Endothelial cell of umbilical vein (primary cell): ENCODE results near the gene RGS12. TPM values are rescaled to one million over a fixed set of nuclear protein-coding genes. Genes with fewer than 3 reads are reported as not detected.

Experiments
- BruUV-seq: library from RNA; stranded (reverse); fragments of 400-500 nt; replicated peaks from 2 replicates; lab custom pipeline; 2021; lab: Mats Ljungman, UMichigan
- CTCF ChIA-PET: fragments of 300-600, 350-600 bp; sonication (Branson Sonifier 250); formaldehyde crosslinking; loops from one replicate; lab custom pipeline; 2021; ENCODE audit warnings: antibody characterized with exemption, inconsistent platforms; lab: Charles Lee
- POLR2A ChIA-PET: fragments of 300-600, 350-600 bp; sonication (Branson Sonifier 250); formaldehyde crosslinking; loops from one replicate; lab custom pipeline; 2021; ENCODE audit warnings: antibody characterized with exemption, inconsistent platforms; lab: Charles Lee
- DNase-seq: peaks from one replicate; pipeline ENCODE4 v3.0.0-alpha.2; 2011; ENCODE audit warnings: low read depth, low spot score
- FAIRE-seq: peaks from 2 replicates; lab custom pipeline; 2011; peaks lifted over from hg19 to GRCh38; lab: Jason Lieb, UNC
- H2AFZ ChIP-seq: 2 replicates; pipeline ENCODE4 v1.6.0; 2012; ENCODE audit warnings: low read depth, low read length, control low read depth, inconsistent platforms
- H3K27ac ChIP-seq: 2 replicates; pipeline ENCODE4 v1.5.1; 2011; ENCODE audit warnings: low read depth, mild to moderate bottlenecking, control low read depth, low read length, moderate library complexity; ENCODE audit not compliant: insufficient read depth
- H3K27me3 ChIP-seq, 2 experiments: 2 replicates each; pipeline versions ENCODE4 v1.6.0 to v1.6.1; 2011; ENCODE audit warnings: low read length in 2 of 2, mixed read lengths in 1 of 2; ENCODE audit not compliant: control insufficient read depth in 2 of 2, insufficient read depth in 2 of 2
- H3K36me3 ChIP-seq, 2 experiments: 2 replicates in 1 of 2; 3 replicates in 1 of 2; pipeline ENCODE4 v1.5.1; 2011; ENCODE audit warnings: low read length in 2 of 2, mild to moderate bottlenecking in 1 of 2, moderate library complexity in 1 of 2; ENCODE audit not compliant: control insufficient read depth in 2 of 2, insufficient read depth in 2 of 2; ENCODE audit errors: extremely low read depth in 1 of 2
- H3K4me1 ChIP-seq: 3 replicates; pipeline ENCODE4 v1.5.1; 2011; ENCODE audit warnings: mild to moderate bottlenecking, low read length; ENCODE audit not compliant: control insufficient read depth, insufficient read depth; ENCODE audit errors: extremely low read depth
- H3K4me2 ChIP-seq: 2 replicates; pipeline ENCODE4 v1.6.1; 2011; ENCODE audit warnings: low read length, control low read depth, mixed read lengths; ENCODE audit not compliant: insufficient read depth
- H3K4me3 ChIP-seq, 3 experiments: fragments of 200-600 bp in 1 of 3; sonication (generic), shearing (Covaris generic) in 1 of 3; replicated peaks in 1 of 3; 2 replicates each; pipeline ENCODE4 v1.5.1; 2011 to 2016; ENCODE audit warnings: control low read depth in 3 of 3, low read length in 3 of 3, mild to moderate bottlenecking in 2 of 3, inconsistent platforms in 1 of 3, low read depth in 1 of 3, moderate library complexity in 1 of 3; ENCODE audit not compliant: insufficient read depth in 1 of 3
- H3K79me2 ChIP-seq: 2 replicates; pipeline ENCODE4 v1.6.0; 2012; ENCODE audit warnings: low read length, inconsistent platforms; ENCODE audit not compliant: control insufficient read depth, insufficient read depth
- H3K9ac ChIP-seq: replicated peaks from 2 replicates; pipeline ENCODE3; 2011; ENCODE audit warnings: low read length, control low read depth; ENCODE audit not compliant: insufficient read depth; ENCODE audit errors: extremely low read depth
- H3K9me1 ChIP-seq: replicated peaks from 3 replicates; pipeline ENCODE4 v1.6.0; 2011; ENCODE audit warnings: mild to moderate bottlenecking, low read length; ENCODE audit not compliant: control insufficient read depth, insufficient read depth; ENCODE audit errors: extremely low read depth
- H3K9me3 ChIP-seq: replicated peaks from 2 replicates; pipeline ENCODE4 v1.5.1; 2012; ENCODE audit warnings: low read length, inconsistent platforms; ENCODE audit not compliant: control insufficient read depth, insufficient read depth
- H4K20me1 ChIP-seq: replicated peaks from 2 replicates; pipeline ENCODE3; 2011; ENCODE audit warnings: mild to moderate bottlenecking, low read length; ENCODE audit not compliant: control insufficient read depth, insufficient read depth; ENCODE audit errors: extremely low read depth
- CTCF ChIP-seq, 2 donors: IDR thresholded peaks; 1 replicate in 1 of 2; 2 replicates in 1 of 2; pipeline ENCODE4 v1.5.1; 2011; ENCODE audit warnings: low read length in 2 of 2, mild to moderate bottlenecking in 2 of 2, moderate library complexity in 2 of 2, control low read depth in 1 of 2, inconsistent platforms in 1 of 2, low read depth in 1 of 2; ENCODE audit not compliant: insufficient read depth in 1 of 2; ENCODE audit errors: extremely low read depth in 1 of 2
- EZH2 ChIP-seq: IDR thresholded peaks from 2 replicates; pipeline ENCODE4 v1.6.1; 2012; ENCODE audit warnings: borderline replicate concordance, low read depth, mild to moderate bottlenecking, moderate library complexity, low read length, inconsistent platforms; ENCODE audit not compliant: severe bottlenecking
- FOS ChIP-seq: IDR thresholded peaks from 2 replicates; pipeline ENCODE4 v1.6.1; 2011; ENCODE audit warnings: mild to moderate bottlenecking, low read length, moderate library complexity, borderline replicate concordance; ENCODE audit not compliant: insufficient read depth
- GATA2 ChIP-seq: IDR thresholded peaks from 2 replicates; pipeline ENCODE4 v1.7.0; 2011; ENCODE audit warnings: low read depth, mild to moderate bottlenecking, moderate library complexity, mixed read lengths, low read length; ENCODE audit not compliant: insufficient read length, insufficient read depth
- JUN ChIP-seq: IDR thresholded peaks from 2 replicates; pipeline ENCODE4 v1.6.1; 2011; ENCODE audit warnings: borderline replicate concordance, low read depth; ENCODE audit not compliant: insufficient read length, insufficient read depth
- MYC ChIP-seq: IDR thresholded peaks from one replicate; pipeline ENCODE4 v1.6.1; 2011; ENCODE audit warnings: mild to moderate bottlenecking, low read depth, low read length
- POLR2A ChIP-seq: IDR thresholded peaks from 2 replicates; pipeline ENCODE4 v1.6.1; 2012; ENCODE audit warnings: low read depth, mild to moderate bottlenecking, control low read depth, low read length
- POLR2AphosphoS5 ChIP-seq: IDR thresholded peaks from 2 replicates; pipeline ENCODE4 v1.6.1; 2012; ENCODE audit warnings: low read depth, mild to moderate bottlenecking, control low read depth, low read length, moderate library complexity; ENCODE audit not compliant: insufficient read depth
- dilution Hi-C: fragments of 300-500 bp; cut with MboI; formaldehyde crosslinking; loops from one replicate; pipeline ENCODE4 v1.15.0; 2019; ENCODE audit warnings: low sequenced_read_pairs; ENCODE audit not compliant: extremely low pct_ligation_motif_present
- intact Hi-C: fragments of 100-400 bp; cut with micrococcal nuclease; formaldehyde crosslinking; loops from one replicate; pipeline ENCODE4 v1.10.0; 2022
- polyA plus RNA-seq, 4 experiments: library from polyadenylated mRNA; depleted of rRNA in 3 of 4; stranded (reverse) in 3 of 4; unstranded in 1 of 4; fragments of >200 nt; gene quantifications; 2 replicates each; pipeline versions ENCODE4 v1.2.1 to v1.2.3, GENCODE V29; 2011 to 2012; ENCODE audit warnings: missing spikeins in 1 of 4
- total RNA-seq: library from RNA; stranded (reverse); gene quantifications from 2 replicates; pipeline ENCODE4 v1.2.3, GENCODE V29; 2021
- TF ChIP-seq, protein P1 (sequence below): IDR thresholded peaks from 2 replicates; pipeline ENCODE4 v1.6.1; 2011; ENCODE audit not compliant: insufficient read depth, insufficient read length

The RGS12 gene
- total and polyA plus RNA-seq, 2 donors (not counting 3 experiments of a cell fraction or from before 2014, with no cell fraction given): 65.2 to 75.4 TPM

- no peak for DNase-seq
- no peak overlapping the region for H3K9ac ChIP-seq
- no peaks in the 10 kb centered on the region for H3K9me1 ChIP-seq
- H2AFZ ChIP-seq: no peak overlapping the region
- dilution Hi-C loops: no loop called here
- H3K4me3 ChIP-seq: no peak overlapping the region
- peaks cover 2 to 3% of the 10 kb centered on the region in 2 experiments for H3K36me3 ChIP-seq
- TF ChIP-seq POLR2AphosphoS5: no peak
- no peak for TF ChIP-seq CTCF (IDR thresholded peaks at IDR 0.05; ENCODE audit: extremely low read depth in 1 of 2, insufficient read depth in 1 of 2, low read depth in 1 of 2, low read length in 2 of 2)
- CTCF ChIA-PET: interaction anchor here (1.0 to 1.1 kb wide), 2 partner anchors 35 to 169 kb away, joined by 3 to 4 read pairs; no protein-coding TSS in a partner anchor
- FAIRE-seq: no peak
- peaks cover 9% of the 10 kb centered on the region for H3K4me1 ChIP-seq
- BruUV-seq: no TSS peak
- no peak overlapping the region for H3K4me2 ChIP-seq
- H3K9me3 ChIP-seq: no peaks in the 10 kb centered on the region
- H3K79me2 ChIP-seq: peaks cover 57% of the 10 kb centered on the region
- no peaks in the 10 kb centered on the region for H4K20me1 ChIP-seq
- POLR2A ChIA-PET: no interaction called here
- intact Hi-C loops: no loop called here
- H3K27ac ChIP-seq: no peak overlapping the region
- no peaks in the 10 kb centered on the region for H3K27me3 ChIP-seq
Measured at GRCh38 chr4:3311489-3312171, 18.8 kb downstream of the RGS12 start.

DNA sequence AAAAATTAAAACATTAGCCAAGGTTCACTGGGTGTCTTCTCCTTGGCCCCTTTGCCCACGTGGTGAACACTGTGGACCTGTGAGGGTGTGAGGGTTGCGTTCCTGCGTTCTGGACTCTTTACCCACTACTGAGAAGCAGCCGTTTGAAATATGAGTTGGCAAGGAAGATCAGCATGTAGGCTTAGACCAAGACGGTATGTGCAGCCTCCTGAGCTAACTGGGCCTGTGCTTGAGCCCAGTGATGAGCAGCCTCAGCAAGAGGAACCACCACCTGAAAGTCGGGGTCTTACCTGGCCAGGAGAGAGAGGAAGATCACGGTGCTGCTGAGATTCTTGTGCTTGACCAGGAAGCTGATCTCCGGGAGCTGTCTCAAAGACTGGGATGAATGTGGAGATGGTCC is 19.5 kb downstream of the RGS12 start:
- H3K27ac ChIP-seq: no peak overlapping the region
- dilution Hi-C loops (no loop called here), intact Hi-C loops (no loop called here)
- H3K79me2 ChIP-seq: peaks cover 57% of the 10 kb centered on the region
- H3K27me3 ChIP-seq: no peaks in the 10 kb centered on the region
- no peak for DNase-seq
- ChIA-PET CTCF (interaction anchor here (1.0 to 1.1 kb wide), 2 partner anchors 34 to 168 kb away, joined by 3 to 4 read pairs; no protein-coding TSS in a partner anchor), POLR2A (no interaction called here)
- no peak overlapping the region for H2AFZ ChIP-seq
- peaks cover 3 to 7% of the 10 kb centered on the region in 2 experiments for H3K36me3 ChIP-seq
- FAIRE-seq: no peak
- no peak overlapping the region for H3K4me3 ChIP-seq
- TF ChIP-seq POLR2A: no peak
- TF ChIP-seq POLR2AphosphoS5: no peak
- no peak for TF ChIP-seq FOS
- TF ChIP-seq, protein P1, sequence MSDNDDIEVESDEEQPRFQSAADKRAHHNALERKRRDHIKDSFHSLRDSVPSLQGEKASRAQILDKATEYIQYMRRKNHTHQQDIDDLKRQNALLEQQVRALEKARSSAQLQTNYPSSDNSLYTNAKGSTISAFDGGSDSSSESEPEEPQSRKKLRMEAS: no peak
- TF ChIP-seq JUN: no peak
- TF ChIP-seq GATA2: no peak
- no peak for TF ChIP-seq MYC
- TF ChIP-seq EZH2: no peak
- no peak for TF ChIP-seq CTCF (IDR thresholded peaks at IDR 0.05; ENCODE audit: extremely low read depth in 1 of 2, insufficient read depth in 1 of 2, low read depth in 1 of 2, low read length in 2 of 2)
- no peak overlapping the region for H3K4me2 ChIP-seq
- no peaks in the 10 kb centered on the region for H3K9me1 ChIP-seq
- no peaks in the 10 kb centered on the region for H4K20me1 ChIP-seq
- H3K9ac ChIP-seq: no peak overlapping the region
- peaks cover 4% of the 10 kb centered on the region for H3K4me1 ChIP-seq
- BruUV-seq: no TSS peak
- no peaks in the 10 kb centered on the region for H3K9me3 ChIP-seq
